SIG-M5 (cell line): ENCODE data around the gene TTC32.

ENCODE experiments used
- DNase-seq: peaks from one replicate; lab custom pipeline; 2025; lab: John Stamatoyannopoulos, UW

Gene TTC32

GRCh38 chr2:19876751-19877150, 25.0 kb downstream of the TTC32 start:
- DNase-seq: no peak

DNA sequence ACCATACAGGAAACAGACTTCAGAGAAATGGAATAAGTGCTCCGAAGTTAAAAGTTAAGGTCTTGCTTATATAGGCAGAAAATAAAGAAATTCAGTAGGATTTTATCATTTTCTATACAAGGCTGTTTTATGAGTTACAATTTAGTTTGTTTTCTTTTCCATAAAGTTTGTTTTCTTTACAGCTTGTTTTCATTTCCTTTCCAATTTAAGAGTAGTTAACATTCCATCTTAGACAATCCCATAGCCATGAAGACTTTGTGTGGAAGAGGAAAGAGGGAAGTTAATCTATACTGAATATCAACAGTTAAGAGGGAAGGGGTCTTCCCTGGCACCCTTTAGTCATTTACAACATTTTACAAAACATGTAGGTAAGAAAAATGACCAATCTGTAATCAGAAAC, 26.5 kb downstream of the TTC32 start:
- no peak for DNase-seq

- DNase-seq: no peak
Measured at GRCh38 chr2:19874726-19875125, 27.1 kb downstream of the TTC32 start.

DNA sequence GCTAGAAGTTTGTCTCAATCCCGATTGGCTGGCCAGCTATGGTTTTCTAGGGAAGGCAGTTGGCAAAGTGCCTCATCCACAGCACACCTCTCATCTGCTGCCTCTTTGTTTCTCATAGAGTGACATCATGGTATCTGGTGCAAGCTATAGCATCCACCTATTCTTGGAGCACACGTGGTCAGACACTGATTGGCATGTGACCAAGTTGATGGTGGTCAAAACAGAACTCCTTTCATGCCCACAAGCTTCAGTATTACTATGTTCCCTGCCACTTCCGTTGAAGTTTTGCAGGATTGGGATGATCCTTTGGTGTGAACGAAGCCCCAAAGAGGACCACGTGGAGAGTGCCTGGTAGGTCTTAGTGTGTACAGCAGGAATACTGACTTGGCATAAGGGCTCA, 28.8 kb downstream of the TTC32 start:
- DNase-seq: no peak

GRCh38 chr2:19872302-19872701, 29.5 kb downstream of the TTC32 start:
- DNase-seq: no peak

GRCh38 chr2:19871836-19872235, 29.9 kb downstream of the TTC32 start:
- no peak for DNase-seq

- no peak for DNase-seq
Measured at GRCh38 chr2:19870792-19871191, 31.0 kb downstream of the TTC32 start.

GRCh38 chr2:19868701-19869580, 32.8 kb downstream of the TTC32 start:
- no peak for DNase-seq

DNA sequence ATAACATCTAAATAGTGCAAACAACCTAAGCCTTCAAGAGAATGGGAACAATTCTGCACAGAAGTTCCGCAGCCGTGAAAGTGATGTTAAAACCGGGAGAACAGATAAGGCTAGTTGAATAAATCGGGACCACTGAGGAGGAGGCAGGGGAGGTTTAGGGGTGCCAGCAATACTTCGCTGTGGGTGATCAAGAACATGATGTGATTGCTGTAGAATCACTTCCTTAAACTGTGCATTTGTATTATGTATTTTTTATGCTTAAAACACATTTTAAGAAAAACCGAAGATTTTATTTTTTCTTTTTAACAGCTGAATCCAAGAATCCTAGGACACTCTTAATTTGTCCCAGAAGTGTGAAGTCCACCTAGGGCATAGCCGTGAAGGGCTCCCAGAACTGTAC, 33.6 kb downstream of the TTC32 start:
- DNase-seq: no peak

- DNase-seq: no peak
Measured at GRCh38 chr2:19866771-19867170, 35.0 kb downstream of the TTC32 start.

DNA sequence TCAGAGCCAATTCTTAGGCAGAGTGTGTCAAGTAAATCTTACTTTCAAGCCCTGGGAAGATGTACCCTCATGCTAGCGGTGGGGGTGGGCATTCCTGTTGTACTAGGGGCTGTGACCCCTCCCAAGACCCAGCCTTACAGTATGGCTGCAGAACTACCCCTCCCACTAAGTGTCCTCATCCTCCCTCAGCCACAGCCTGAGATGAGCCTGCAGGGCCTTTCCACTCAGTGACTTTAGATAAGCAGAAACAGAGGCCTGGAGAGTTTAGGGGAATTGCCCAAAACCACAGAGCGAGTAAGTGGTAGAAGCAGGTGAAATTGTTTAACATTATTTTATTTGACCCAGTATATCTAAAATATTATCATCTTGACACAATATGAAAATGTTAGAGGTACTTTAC, 36.6 kb downstream of the TTC32 start:
- DNase-seq: no peak

GRCh38 chr2:19864381-19864780, 37.4 kb downstream of the TTC32 start:
- no peak for DNase-seq

DNA sequence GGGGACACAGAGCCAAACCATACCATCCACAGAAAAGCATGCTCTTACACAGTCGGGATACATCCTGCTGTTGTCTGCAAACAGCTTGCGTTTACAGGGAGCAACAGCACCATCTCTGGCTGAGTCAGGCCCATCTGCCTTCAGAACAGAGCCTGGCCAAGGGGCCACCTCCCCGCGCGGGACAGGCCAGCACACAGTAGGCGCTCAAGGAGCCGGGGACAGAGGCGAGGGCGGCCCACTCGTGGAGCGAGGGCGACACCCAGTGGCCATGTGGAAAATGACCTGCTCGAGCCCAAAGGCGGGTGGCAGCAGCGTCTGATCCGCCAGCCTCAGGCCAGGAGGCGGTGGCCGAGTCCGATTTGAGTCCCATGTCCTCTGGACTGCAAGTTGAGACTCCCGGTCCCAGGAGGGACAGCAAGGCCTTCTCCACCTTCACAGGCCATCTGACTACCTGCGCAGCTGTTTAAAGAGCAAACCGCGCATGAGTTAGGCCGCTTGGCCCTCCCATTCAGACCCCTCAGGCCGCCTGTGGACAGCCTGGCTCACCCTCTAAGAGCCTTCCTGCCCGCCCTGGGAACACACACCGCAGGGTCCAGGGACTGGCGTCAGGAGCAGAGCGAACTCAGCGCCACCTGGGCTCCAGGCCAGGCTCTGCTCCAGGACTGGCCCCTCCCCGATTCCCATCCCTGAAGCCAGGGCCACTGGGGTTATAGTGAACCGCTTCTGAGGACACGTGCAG, 38.3 kb downstream of the TTC32 start:
- no peak for DNase-seq

DNA sequence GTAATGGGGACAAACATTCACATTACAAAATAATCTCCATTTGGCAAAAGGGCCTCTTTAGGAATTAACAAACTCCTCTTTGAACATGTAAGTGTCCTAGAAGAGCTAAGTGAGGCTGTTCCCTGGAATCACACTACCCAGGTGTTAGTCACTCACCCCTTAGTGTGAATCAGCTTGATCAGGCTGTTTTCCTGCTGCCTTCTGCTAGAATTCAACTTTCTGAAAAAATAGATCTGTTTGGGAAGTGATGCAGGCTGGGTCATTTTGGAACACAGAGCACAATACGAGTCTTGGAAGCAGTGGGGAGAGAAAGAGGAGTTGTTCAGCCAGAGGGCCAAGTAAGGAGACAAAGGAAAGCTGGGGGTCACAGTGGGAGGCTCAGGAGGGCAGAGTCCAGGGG, 40.0 kb downstream of the TTC32 start:
- DNase-seq: no peak

- no peak for DNase-seq
Measured at GRCh38 chr2:19860022-19860421, 41.8 kb downstream of the TTC32 start.

GRCh38 chr2:19859565-19859964, 42.2 kb downstream of the TTC32 start:
- no peak for DNase-seq

DNA sequence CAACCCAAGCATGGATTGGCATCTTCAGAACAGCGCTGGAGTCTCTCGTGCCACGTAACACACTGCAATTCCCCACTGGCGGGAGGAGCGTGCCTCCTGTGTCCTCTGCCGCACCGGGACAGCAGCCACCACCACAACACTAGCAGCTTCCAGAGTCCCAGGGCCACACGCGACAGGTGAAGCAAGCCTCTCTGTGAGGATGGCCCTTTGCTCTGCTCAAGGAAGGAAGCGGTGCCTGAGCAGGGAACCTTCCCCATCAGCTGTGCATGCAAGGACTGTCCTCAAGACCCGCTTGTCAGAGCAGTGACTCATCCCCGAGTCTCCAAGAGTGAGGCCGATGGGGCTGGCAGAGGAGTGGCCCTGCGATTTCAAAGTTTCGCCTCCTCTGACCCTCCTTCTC, 44.0 kb downstream of the TTC32 start:
- DNase-seq: no peak

DNA sequence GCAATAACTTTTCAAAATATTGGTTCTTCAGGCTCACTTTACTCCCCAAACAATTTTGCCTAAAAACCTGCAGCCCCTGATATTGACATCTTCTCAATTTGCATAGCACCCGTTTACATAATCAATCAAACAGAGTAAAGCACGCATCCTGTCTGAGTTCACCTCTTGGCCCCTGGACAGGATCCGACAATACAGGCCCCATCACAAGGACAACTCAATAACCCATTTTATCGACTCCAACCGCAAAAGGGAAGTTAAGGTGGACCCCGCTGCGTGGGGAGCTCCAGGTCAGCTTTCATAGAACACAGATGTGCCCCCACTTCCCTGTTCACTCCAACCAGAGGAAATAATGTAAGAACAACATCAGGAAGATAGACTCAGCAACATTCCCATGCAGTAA, 44.7 kb downstream of the TTC32 start:
- no peak for DNase-seq

GRCh38 chr2:19855542-19856431, 46.0 kb downstream of the TTC32 start:
- DNase-seq: no peak

DNA sequence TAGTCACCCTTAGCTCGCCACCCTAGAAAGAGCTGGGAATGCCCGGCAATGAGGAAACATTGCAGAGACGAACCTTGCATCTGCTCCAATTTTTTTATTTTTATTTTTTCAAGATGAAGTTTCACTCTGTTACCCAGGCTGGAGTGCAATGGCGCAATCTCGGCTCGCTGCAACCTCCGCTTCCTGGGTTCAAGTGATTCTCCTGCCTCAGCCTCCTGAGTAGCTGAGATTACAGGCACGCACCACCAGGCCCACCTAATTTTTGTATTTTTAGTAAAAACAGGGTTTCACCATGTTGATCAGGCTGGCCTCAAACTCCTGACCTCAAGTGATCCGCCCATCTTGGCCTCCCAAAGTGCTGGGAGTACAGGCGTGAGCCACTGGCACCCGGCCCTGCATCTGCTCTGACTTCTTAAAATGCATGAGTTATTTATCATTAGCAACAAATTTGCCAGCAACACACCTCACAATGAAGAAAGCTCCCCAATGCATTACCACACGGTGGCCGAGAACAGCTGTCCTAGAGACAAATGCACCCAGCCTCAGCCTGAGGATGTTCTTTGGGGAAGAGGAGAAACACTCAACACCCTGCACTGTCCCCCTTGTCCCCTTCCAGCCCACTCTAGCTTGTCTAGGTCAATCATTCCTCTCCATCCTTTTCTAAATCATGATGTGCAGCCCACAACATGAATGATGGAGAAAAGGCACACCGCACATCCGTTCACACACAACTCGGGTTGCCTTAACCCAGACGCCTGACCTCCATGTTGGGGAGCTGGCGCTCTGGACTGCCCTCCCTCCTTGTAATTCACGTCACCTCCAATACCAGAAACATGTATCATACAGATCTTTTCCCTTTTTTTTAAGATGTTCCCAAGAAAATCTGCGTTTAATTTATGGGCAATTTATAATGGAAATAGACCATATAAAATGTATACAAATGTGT, 46.9 kb downstream of the TTC32 start:
- no peak for DNase-seq

GRCh38 chr2:19851116-19851695, 50.6 kb downstream of the TTC32 start:
- DNase-seq: no peak
